Measurements from ENCODE around the gene NTM. TPM values are rescaled to one million over a fixed set of nuclear protein-coding genes. Genes with fewer than 3 reads are reported as not detected.

NTM gene
- polyA plus RNA-seq, 1 donor (not counting 4 experiments of a cell fraction or from before 2014, with no cell fraction given): 47.9 TPM

DNA sequence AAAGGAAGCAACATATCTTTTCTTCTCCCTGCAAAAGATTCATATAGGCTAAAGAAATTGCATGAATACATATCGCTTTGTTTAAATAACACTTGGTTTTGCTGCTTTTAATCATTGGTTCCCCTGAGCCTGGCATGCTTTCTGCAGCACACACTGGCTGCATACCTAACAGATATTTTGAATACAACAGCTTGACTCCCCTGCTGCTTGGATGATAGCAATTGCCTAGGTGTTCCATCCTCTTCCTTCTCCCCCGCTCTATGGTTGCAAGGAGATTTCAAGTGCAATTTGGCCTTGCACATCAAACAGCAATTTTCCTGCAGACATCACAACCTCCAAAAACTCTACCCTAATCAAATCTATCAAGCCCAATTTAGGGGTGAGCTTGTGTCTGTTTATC, 430.0 kb downstream of the NTM start:
- H3K9ac ChIP-seq (ENCODE audit: control insufficient read depth, extremely low read depth, insufficient read depth, low read length): no peak overlapping the region
- H3K9me1 ChIP-seq (ENCODE audit: control insufficient read depth, extremely low read depth, insufficient read depth, low read length): no peaks in the 10 kb centered on the region
- H3K9me3 ChIP-seq (ENCODE audit: control insufficient read depth, low read depth, low read length): no peaks in the 10 kb centered on the region
- H3K79me2 ChIP-seq (ENCODE audit: control insufficient read depth, insufficient read depth, low read length): no peaks in the 10 kb centered on the region
- no peaks in the 10 kb centered on the region for H3K36me3 ChIP-seq (ENCODE audit: control insufficient read depth in 2 of 2, extremely low read depth in 1 of 2, insufficient read depth in 2 of 2, low read length in 2 of 2)
- H4K20me1 ChIP-seq (ENCODE audit: control insufficient read depth, extremely low read depth, insufficient read depth, low read length): no peaks in the 10 kb centered on the region
- FAIRE-seq: no peak
- no peak for TF ChIP-seq EZH2 (IDR thresholded peaks at IDR 0.05; ENCODE audit: low read length)
- TF ChIP-seq, protein P1, sequence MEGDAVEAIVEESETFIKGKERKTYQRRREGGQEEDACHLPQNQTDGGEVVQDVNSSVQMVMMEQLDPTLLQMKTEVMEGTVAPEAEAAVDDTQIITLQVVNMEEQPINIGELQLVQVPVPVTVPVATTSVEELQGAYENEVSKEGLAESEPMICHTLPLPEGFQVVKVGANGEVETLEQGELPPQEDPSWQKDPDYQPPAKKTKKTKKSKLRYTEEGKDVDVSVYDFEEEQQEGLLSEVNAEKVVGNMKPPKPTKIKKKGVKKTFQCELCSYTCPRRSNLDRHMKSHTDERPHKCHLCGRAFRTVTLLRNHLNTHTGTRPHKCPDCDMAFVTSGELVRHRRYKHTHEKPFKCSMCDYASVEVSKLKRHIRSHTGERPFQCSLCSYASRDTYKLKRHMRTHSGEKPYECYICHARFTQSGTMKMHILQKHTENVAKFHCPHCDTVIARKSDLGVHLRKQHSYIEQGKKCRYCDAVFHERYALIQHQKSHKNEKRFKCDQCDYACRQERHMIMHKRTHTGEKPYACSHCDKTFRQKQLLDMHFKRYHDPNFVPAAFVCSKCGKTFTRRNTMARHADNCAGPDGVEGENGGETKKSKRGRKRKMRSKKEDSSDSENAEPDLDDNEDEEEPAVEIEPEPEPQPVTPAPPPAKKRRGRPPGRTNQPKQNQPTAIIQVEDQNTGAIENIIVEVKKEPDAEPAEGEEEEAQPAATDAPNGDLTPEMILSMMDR (optimal IDR thresholded peaks at IDR 0.05 in 1 of 3, IDR thresholded peaks at IDR 0.05 in 1 of 3, conservative IDR thresholded peaks at IDR 0.05 in 1 of 3; ENCODE audit: extremely low read depth in 1 of 3, insufficient read depth in 2 of 3, low read length in 3 of 3): no peak
- no peaks in the 10 kb centered on the region for H3K4me1 ChIP-seq (ENCODE audit: control insufficient read depth, extremely low read depth, insufficient read depth, low read length)
- dilution Hi-C loops (cut with MboI; ENCODE audit: extremely low pct_ligation_motif_present, low sequenced_read_pairs): no loop called here
- no peak overlapping the region for H3K4me2 ChIP-seq (ENCODE audit: control insufficient read depth, extremely low read depth, insufficient read depth, low read depth, low read length)
- no peak for DNase-seq (ENCODE audit: low read depth, low spot score)
- H3K4me3 ChIP-seq (ENCODE audit: control insufficient read depth in 2 of 3, extremely low read depth in 1 of 3, insufficient read depth in 2 of 3, low read depth in 1 of 3, low read length in 3 of 3): no peak overlapping the region
- no peaks in the 10 kb centered on the region for H3K27me3 ChIP-seq (ENCODE audit: control insufficient read depth, extremely low read depth, insufficient read depth, low read length)
- H3K27ac ChIP-seq (ENCODE audit: control insufficient read depth, insufficient read depth, low read length): no peak overlapping the region
- no peak overlapping the region for H2AFZ ChIP-seq (ENCODE audit: control insufficient read depth, low read length)

DNA sequence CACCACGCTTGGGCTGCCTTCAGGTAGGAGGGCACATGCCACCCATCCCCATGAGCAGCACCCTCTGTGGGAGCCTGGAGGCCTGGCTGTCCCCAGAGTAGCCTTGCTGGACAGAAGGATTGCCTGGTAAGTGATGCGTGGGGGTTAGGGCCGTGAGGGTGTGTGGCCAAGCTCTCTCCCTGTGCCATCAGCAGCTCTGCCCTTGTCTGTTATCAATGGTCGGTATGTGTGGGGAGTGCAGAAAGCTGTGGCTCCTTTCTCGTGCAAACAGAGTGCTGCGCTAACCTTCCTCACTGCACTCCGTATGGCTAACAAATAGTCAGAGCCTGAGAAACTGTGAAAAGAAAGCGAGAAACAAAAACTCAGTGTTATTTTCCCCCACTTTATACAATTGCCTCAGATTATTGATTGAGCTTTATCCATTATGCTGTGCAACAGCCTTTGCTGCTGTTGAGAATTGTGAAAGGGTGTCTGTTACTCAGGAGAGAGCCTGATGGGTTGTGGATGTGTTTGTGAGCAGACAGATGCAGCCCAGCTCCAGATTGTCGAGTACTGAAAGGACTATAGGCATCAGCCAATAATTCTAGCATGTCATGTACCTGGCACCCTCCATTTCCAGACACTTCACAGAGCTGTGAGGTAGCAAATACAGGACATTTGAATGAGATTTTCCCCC, 432.2 kb downstream of the NTM start:
- no peak overlapping the region for H3K4me3 ChIP-seq (ENCODE audit: control insufficient read depth in 2 of 3, extremely low read depth in 1 of 3, insufficient read depth in 2 of 3, low read depth in 1 of 3, low read length in 3 of 3)
- no peak for DNase-seq (ENCODE audit: low read depth, low spot score)
- H4K20me1 ChIP-seq (ENCODE audit: control insufficient read depth, extremely low read depth, insufficient read depth, low read length): no peaks in the 10 kb centered on the region
- H3K4me2 ChIP-seq (ENCODE audit: control insufficient read depth, extremely low read depth, insufficient read depth, low read depth, low read length): no peak overlapping the region
- H3K4me1 ChIP-seq (ENCODE audit: control insufficient read depth, extremely low read depth, insufficient read depth, low read length): no peaks in the 10 kb centered on the region
- no peak overlapping the region for H2AFZ ChIP-seq (ENCODE audit: control insufficient read depth, low read length)
- H3K79me2 ChIP-seq (ENCODE audit: control insufficient read depth, insufficient read depth, low read length): no peaks in the 10 kb centered on the region
- no peak for FAIRE-seq
- H3K27ac ChIP-seq (ENCODE audit: control insufficient read depth, insufficient read depth, low read length): no peak overlapping the region
- no peaks in the 10 kb centered on the region for H3K27me3 ChIP-seq (ENCODE audit: control insufficient read depth, extremely low read depth, insufficient read depth, low read length)
- no peaks in the 10 kb centered on the region for H3K9me3 ChIP-seq (ENCODE audit: control insufficient read depth, low read depth, low read length)
- H3K9me1 ChIP-seq (ENCODE audit: control insufficient read depth, extremely low read depth, insufficient read depth, low read length): no peaks in the 10 kb centered on the region
- TF ChIP-seq, protein P1 (optimal IDR thresholded peaks at IDR 0.05 in 1 of 3, IDR thresholded peaks at IDR 0.05 in 1 of 3, conservative IDR thresholded peaks at IDR 0.05 in 1 of 3; ENCODE audit: extremely low read depth in 1 of 3, insufficient read depth in 2 of 3, low read length in 3 of 3): no peak
- no peak for TF ChIP-seq EZH2 (IDR thresholded peaks at IDR 0.05; ENCODE audit: low read length)
- no peaks in the 10 kb centered on the region for H3K36me3 ChIP-seq (ENCODE audit: control insufficient read depth in 2 of 2, extremely low read depth in 1 of 2, insufficient read depth in 2 of 2, low read length in 2 of 2)
- H3K9ac ChIP-seq (ENCODE audit: control insufficient read depth, extremely low read depth, insufficient read depth, low read length): no peak overlapping the region
- dilution Hi-C loops (cut with MboI; ENCODE audit: extremely low pct_ligation_motif_present, low sequenced_read_pairs): no loop called here
